ENCODE measurements around the gene GOPC.

GOPC gene

GRCh38 chr6:117557951-117558350 lies 44.4 kb downstream of the GOPC start:
- Histone ChIP-seq H3K27ac (no peak overlapping the region), H3K4me3 (no peak overlapping the region)
- DNase-seq (ENCODE audit: low spot score): no peak
- no peak for TF ChIP-seq CTCF (IDR thresholded peaks at IDR 0.05)

GRCh38 chr6:117555882-117556498 lies 46.3 kb downstream of the GOPC start:
- H3K4me3 ChIP-seq: no peak overlapping the region
- peak; percentile 64 for TF ChIP-seq CTCF (IDR thresholded peaks at IDR 0.05)
- no peak for DNase-seq (ENCODE audit: low spot score)
- H3K27ac ChIP-seq: no peak overlapping the region

- Histone ChIP-seq H3K4me3 (no peak overlapping the region), H3K27ac (no peak overlapping the region)
- no peak for DNase-seq (ENCODE audit: low spot score)
- TF ChIP-seq CTCF (IDR thresholded peaks at IDR 0.05): no peak
Observed at GRCh38 chr6:117555262-117555849, 47.0 kb downstream of the GOPC start.

GRCh38 chr6:117553142-117553541 lies 49.2 kb downstream of the GOPC start:
- DNase-seq (ENCODE audit: low spot score): no peak
- no peak overlapping the region for H3K4me3 ChIP-seq
- no peak overlapping the region for H3K27ac ChIP-seq
- TF ChIP-seq CTCF (IDR thresholded peaks at IDR 0.05): no peak

DNA sequence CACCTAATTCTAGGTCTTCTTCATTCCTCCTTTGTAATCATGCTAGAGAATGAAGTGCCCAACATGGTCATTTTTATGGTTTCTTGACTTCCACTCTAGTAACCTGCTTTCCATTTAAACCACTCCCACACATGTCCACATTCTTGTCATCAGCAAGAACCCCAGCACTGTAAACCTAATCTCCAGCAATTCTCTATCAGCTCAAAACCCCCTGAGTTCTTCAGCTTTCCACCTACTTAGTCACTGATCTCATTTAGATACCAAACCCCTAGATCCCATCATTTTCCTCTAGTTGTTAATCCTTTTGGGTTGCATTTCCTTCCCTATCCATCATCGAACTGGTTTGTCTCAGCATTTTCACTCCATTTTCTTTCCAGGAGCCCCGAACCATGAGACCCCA lies 49.7 kb downstream of the GOPC start:
- H3K4me3 ChIP-seq: no peak overlapping the region
- H3K27ac ChIP-seq: no peak overlapping the region
- no peak for TF ChIP-seq CTCF (IDR thresholded peaks at IDR 0.05)
- no peak for DNase-seq (ENCODE audit: low spot score)

- Histone ChIP-seq H3K4me3 (no peak overlapping the region), H3K27ac (no peak overlapping the region)
- no peak for DNase-seq (ENCODE audit: low spot score)
- TF ChIP-seq CTCF (IDR thresholded peaks at IDR 0.05): no peak
Observed at GRCh38 chr6:117550618-117551242, 51.6 kb downstream of the GOPC start.

GRCh38 chr6:117550078-117550600 lies 52.2 kb downstream of the GOPC start:
- Histone ChIP-seq H3K4me3 (no peak overlapping the region), H3K27ac (no peak overlapping the region)
- no peak for DNase-seq (ENCODE audit: low spot score)
- no peak for TF ChIP-seq CTCF (IDR thresholded peaks at IDR 0.05)

All from coronary artery (tissue), 2 donors.